HG03571 (cell line): ENCODE data around the gene SLC16A11.
"Not testable (repeated sequence)": the region's sequence is repeated elsewhere in the genome, so short reads cannot be mapped to it uniquely, and the experiment has no call there.

Source experiments
- ATAC-seq: cut with Tn5 transposase; IDR thresholded peaks from one replicate; pipeline ENCODE4 v1.9.1; 2021; ENCODE audit not compliant: unreplicated experiment

SLC16A11 gene

DNA sequence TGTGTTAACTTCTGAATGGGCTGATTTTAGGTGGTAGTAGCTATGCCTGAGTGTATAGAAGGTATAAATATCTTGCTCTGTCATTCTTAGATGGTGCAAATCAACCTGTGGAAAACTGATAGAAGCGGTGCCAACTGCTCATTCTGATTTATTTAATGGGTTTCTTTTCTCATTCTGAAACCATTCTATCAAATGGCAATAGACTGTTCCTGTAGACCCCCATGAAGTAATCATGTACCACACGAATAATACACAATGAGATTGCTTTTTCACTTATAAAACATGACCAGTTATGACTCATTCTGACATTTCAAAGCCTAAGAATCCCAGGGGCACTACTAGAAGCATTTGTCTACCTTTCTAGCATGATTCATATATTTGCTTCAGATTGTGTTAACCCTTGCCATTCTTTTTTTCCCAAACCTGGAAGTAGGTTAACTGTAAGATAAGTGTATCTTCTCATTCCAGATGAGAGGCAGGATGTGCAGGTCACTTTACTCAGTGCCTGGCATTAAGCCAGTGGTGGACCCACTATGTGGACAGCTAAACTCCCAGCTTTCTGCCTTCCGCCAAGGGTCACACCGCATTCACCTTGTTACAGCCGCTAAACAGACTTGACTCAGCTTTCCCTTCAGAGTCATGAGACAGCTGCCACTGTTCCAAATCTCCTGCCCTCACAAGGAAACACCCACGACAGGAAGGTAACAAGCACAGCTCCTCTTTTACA lies 16.4 kb upstream of the SLC16A11 start:
- ATAC-seq, result no peak

DNA sequence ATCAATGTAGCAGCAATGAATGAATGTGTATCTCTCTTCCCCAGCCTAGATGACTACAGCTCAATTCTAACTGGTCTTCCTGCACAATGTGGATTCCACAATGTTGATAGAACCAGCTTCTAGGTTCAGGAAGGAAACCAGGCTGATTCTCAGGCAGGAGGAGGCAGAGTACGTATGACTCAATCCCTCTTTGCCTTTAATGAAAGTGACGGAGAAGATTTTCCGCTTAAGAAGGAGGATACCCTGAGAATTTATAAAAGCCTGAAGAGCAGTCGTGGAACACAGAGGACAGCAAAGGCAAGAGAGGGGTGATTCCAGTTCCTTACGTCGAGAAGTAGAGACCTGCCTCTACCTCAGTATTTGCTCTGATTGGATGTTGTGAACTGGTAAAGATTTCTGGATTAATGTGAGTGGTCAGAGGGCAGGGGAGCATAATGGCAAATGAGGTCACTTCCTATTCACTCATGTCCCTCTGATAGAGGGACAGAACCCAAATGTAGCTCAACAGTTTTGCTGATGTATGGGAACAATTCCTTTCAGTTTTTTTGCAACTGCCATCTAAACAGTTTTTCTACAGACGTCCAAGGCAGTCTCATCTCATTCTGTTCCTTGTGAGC lies 15.0 kb upstream of the SLC16A11 start:
- ATAC-seq, result no peak

DNA sequence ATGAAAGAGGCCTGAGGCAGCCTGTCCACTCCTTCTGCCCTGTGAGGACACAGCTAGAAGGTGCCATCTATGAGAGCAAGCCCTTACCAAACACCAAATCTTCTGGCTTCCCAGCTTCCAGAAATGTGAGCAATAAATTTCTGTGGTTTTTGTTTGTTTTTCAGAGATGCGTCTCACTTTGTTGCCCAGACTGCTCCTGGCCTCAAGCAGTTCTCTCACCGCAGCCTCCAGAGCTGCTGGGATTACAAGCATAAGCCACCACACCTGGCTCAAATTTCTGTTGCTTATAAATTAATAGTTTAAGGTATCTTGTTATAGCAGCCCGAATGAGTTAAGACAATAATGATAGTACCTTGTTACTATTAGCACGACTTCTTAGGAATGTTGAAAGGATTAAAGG lies 12.5 kb upstream of the SLC16A11 start:
- no peak for ATAC-seq

GRCh38 chr17:7050583-7050982 lies 6.7 kb upstream of the SLC16A11 start:
- ATAC-seq, result not testable (repeated sequence)

- ATAC-seq, result no peak
Observed at GRCh38 chr17:7048968-7049367, 5.1 kb upstream of the SLC16A11 start.

- no peak for ATAC-seq
Observed at GRCh38 chr17:7047566-7047965, 3.7 kb upstream of the SLC16A11 start.

DNA sequence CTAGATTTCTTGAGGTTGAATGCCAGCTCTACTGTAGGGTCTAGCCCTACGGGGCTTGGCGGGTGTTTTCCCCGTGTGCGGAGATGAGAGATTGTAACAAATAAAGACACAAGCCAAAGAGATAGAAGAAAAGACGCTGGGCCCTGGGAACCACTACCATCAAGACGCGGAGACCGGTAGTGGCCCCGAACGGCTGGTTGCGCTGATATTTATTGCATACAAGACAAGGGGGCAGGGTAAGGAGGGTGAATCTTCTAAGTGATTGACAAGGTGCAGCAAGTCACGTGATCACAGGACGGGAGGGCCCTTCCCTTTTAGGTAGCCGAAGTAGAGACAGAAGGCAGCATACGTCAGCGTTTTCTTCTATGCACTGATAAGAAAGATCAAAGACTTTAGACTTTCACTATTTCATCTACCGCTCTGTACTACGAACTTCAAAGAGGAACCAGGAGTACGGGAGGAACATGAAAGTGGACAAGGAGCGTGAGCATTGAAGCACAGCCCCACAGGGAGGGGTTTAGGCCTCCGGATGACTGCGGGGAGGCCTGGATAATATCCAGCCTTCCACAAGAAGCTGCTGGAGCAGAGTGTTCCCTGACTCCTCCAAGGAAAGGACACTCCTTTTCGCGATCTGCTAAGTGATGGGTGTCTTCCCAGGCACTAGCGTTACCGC lies 3.0 kb upstream of the SLC16A11 start:
- ATAC-seq, result not testable (repeated sequence)

GRCh38 chr17:7046127-7046724 lies 2.3 kb upstream of the SLC16A11 start:
- no peak for ATAC-seq

GRCh38 chr17:7045492-7046126 lies 1.7 kb upstream of the SLC16A11 start:
- no peak for ATAC-seq

- ATAC-seq, result no peak
Observed at GRCh38 chr17:7043182-7043496, 753 bp downstream of the SLC16A11 start.

- ATAC-seq, result no peak
Observed at GRCh38 chr17:7042501-7043181, 1.3 kb downstream of the SLC16A11 start.

DNA sequence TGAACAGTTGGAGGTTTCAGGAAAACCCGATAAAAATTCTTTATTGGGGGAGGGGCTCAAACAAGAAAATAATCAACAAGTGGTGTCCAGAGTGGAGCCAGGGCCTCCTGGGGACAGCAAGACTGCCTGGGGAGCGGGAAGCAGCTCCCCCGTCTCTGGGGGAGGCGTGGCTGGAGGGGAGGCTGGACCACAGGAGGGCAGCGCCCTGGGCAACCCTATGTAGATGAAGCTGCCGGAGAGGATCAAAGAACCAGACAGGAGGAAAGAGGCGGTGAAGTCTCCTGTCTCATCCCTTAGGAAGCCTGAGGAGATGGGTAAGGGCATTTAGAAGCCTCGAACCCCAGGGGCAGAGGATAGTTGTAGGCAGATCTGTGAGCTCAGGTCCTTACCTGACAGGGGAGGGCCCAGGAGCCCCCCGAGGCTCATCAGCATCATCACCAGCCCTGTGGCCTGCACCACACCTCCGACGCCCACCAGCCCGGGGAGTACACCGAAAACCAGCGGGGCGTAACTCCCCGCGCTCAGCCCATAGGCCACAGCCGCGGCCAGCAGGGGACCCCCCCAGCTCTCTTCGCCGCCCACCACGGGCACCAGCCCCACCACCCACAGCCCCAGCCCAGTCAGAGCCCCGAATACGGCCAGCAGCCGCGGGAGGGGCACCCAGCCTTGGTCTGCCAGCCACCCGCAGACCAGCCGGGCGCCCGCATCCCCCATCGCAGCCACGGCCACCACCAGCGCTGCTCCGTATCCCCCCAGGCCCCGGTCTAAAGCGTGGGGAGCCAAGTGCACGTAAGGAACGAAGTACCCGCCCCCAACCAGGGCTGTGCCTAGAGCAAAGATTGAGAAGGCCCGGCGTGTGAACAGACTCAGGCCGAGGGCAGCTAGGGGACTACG lies 2.0 kb downstream of the SLC16A11 start:
- ATAC-seq, result no peak

- ATAC-seq, result no peak
Observed at GRCh38 chr17:7039832-7040231, 4.1 kb downstream of the SLC16A11 start.

- no peak for ATAC-seq
Observed at GRCh38 chr17:7038025-7038862, 5.6 kb downstream of the SLC16A11 start.

- peak; percentile 80 for ATAC-seq
Observed at GRCh38 chr17:7035591-7036368, 8.1 kb downstream of the SLC16A11 start, which contains the start of gene SLC16A13. Gene SLC16A13, plus strand, starts transcription at chr17:7036015. Its CDS starts 368 bp downstream, at chr17:7036383.

- ATAC-seq, result no peak
Observed at GRCh38 chr17:7034955-7035590, 8.8 kb downstream of the SLC16A11 start.

DNA sequence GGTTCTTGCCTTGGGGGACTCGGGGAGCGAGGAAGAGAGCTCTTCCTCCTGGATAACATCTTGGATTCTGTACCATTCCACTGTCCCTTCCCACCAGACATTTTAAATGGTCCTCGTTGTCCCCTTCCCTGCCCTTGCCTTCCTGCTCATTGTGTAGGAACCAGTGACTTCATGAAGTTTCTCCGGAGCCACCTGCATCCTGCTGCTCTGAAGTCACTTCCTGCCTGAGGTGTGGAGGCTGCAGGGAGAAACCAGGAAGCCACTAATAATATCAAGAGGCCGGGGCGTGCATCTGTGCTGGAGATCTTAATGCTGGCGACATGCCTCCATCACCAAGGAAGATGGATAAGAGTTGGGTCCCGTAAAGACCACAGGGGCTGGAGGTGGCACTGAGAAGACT lies 14.2 kb downstream of the SLC16A11 start:
- ATAC-seq, result no peak

GRCh38 chr17:7029096-7029495 lies 14.8 kb downstream of the SLC16A11 start:
- ATAC-seq, result no peak
